MM.1S (cell line): ENCODE results near the gene KIF17.

Experiments used
- EZH2 ChIP-seq: fragments of 300-600 bp; sonication (generic); optimal IDR thresholded peaks from 2 replicates; pipeline ENCODE3; 2017; ENCODE audit warnings: low read depth, mild to moderate bottlenecking, antibody characterized with exemption, low read length, mixed read lengths
- TF ChIP-seq, protein P1 (sequence below): fragments of 300-600 bp; sonication (generic); IDR thresholded peaks from 2 replicates; pipeline ENCODE4 v1.5.1; 2016; ENCODE audit warnings: antibody characterized with exemption, low read length, mixed read lengths

DNA sequence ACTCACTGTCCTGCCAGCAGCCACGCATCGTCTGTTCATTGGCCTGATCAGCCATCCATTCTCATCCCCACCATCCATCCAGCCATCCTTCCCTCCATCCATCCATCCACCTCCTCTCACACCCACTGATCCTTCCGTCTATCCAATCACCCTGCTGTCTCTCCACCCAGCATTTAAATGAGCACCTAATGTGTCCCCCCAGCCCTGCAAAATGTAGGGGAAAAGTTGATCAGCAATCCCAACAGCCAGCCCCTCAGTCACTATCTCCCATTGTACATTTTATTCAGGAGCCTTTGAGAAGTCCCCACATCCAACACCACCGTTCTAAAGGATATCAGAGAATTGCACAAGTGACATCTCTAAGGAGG is 45.6 kb downstream of the KIF17 start:
- TF ChIP-seq, protein P1, sequence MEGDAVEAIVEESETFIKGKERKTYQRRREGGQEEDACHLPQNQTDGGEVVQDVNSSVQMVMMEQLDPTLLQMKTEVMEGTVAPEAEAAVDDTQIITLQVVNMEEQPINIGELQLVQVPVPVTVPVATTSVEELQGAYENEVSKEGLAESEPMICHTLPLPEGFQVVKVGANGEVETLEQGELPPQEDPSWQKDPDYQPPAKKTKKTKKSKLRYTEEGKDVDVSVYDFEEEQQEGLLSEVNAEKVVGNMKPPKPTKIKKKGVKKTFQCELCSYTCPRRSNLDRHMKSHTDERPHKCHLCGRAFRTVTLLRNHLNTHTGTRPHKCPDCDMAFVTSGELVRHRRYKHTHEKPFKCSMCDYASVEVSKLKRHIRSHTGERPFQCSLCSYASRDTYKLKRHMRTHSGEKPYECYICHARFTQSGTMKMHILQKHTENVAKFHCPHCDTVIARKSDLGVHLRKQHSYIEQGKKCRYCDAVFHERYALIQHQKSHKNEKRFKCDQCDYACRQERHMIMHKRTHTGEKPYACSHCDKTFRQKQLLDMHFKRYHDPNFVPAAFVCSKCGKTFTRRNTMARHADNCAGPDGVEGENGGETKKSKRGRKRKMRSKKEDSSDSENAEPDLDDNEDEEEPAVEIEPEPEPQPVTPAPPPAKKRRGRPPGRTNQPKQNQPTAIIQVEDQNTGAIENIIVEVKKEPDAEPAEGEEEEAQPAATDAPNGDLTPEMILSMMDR = no peak
- no peak for TF ChIP-seq EZH2
